Endothelial cell of umbilical vein (primary cell): ENCODE measurements around the gene TEN1. TPM values are rescaled to one million over a fixed set of nuclear protein-coding genes. Genes with fewer than 3 reads are reported as not detected.

Experiments used
- BruUV-seq: library from RNA; stranded (reverse); fragments of 400-500 nt; replicated peaks from 2 replicates; lab custom pipeline; 2021; lab: Mats Ljungman, UMichigan
- CTCF ChIA-PET: fragments of 300-600, 350-600 bp; sonication (Branson Sonifier 250); formaldehyde crosslinking; loops from one replicate; lab custom pipeline; 2021; ENCODE audit warnings: antibody characterized with exemption, inconsistent platforms; lab: Charles Lee
- POLR2A ChIA-PET: fragments of 300-600, 350-600 bp; sonication (Branson Sonifier 250); formaldehyde crosslinking; loops from one replicate; lab custom pipeline; 2021; ENCODE audit warnings: antibody characterized with exemption, inconsistent platforms; lab: Charles Lee
- DNase-seq: peaks from one replicate; pipeline ENCODE4 v3.0.0-alpha.2; 2011; ENCODE audit warnings: low read depth, low spot score
- FAIRE-seq: peaks from 2 replicates; lab custom pipeline; 2011; peaks lifted over from hg19 to GRCh38; lab: Jason Lieb, UNC
- H2AFZ ChIP-seq: 2 replicates; pipeline ENCODE4 v1.6.0; 2012; ENCODE audit warnings: low read depth, low read length, control low read depth, inconsistent platforms
- H3K27ac ChIP-seq: 2 replicates; pipeline ENCODE4 v1.5.1; 2011; ENCODE audit warnings: low read depth, mild to moderate bottlenecking, control low read depth, low read length, moderate library complexity; ENCODE audit not compliant: insufficient read depth
- H3K27me3 ChIP-seq, 2 experiments: 2 replicates each; pipeline versions ENCODE4 v1.6.0 to v1.6.1; 2011; ENCODE audit warnings: low read length in 2 of 2, mixed read lengths in 1 of 2; ENCODE audit not compliant: control insufficient read depth in 2 of 2, insufficient read depth in 2 of 2
- H3K36me3 ChIP-seq, 2 experiments: 2 replicates in 1 of 2; 3 replicates in 1 of 2; pipeline ENCODE4 v1.5.1; 2011; ENCODE audit warnings: low read length in 2 of 2, mild to moderate bottlenecking in 1 of 2, moderate library complexity in 1 of 2; ENCODE audit not compliant: control insufficient read depth in 2 of 2, insufficient read depth in 2 of 2; ENCODE audit errors: extremely low read depth in 1 of 2
- H3K4me1 ChIP-seq: 3 replicates; pipeline ENCODE4 v1.5.1; 2011; ENCODE audit warnings: mild to moderate bottlenecking, low read length; ENCODE audit not compliant: control insufficient read depth, insufficient read depth; ENCODE audit errors: extremely low read depth
- H3K4me2 ChIP-seq: 2 replicates; pipeline ENCODE4 v1.6.1; 2011; ENCODE audit warnings: low read length, control low read depth, mixed read lengths; ENCODE audit not compliant: insufficient read depth
- H3K4me3 ChIP-seq, 3 experiments: fragments of 200-600 bp in 1 of 3; sonication (generic), shearing (Covaris generic) in 1 of 3; replicated peaks in 1 of 3; 2 replicates each; pipeline ENCODE4 v1.5.1; 2011 to 2016; ENCODE audit warnings: control low read depth in 3 of 3, low read length in 3 of 3, mild to moderate bottlenecking in 2 of 3, inconsistent platforms in 1 of 3, low read depth in 1 of 3, moderate library complexity in 1 of 3; ENCODE audit not compliant: insufficient read depth in 1 of 3
- H3K79me2 ChIP-seq: 2 replicates; pipeline ENCODE4 v1.6.0; 2012; ENCODE audit warnings: low read length, inconsistent platforms; ENCODE audit not compliant: control insufficient read depth, insufficient read depth
- H3K9ac ChIP-seq: replicated peaks from 2 replicates; pipeline ENCODE3; 2011; ENCODE audit warnings: low read length, control low read depth; ENCODE audit not compliant: insufficient read depth; ENCODE audit errors: extremely low read depth
- H3K9me1 ChIP-seq: replicated peaks from 3 replicates; pipeline ENCODE4 v1.6.0; 2011; ENCODE audit warnings: mild to moderate bottlenecking, low read length; ENCODE audit not compliant: control insufficient read depth, insufficient read depth; ENCODE audit errors: extremely low read depth
- H3K9me3 ChIP-seq: replicated peaks from 2 replicates; pipeline ENCODE4 v1.5.1; 2012; ENCODE audit warnings: low read length, inconsistent platforms; ENCODE audit not compliant: control insufficient read depth, insufficient read depth
- H4K20me1 ChIP-seq: replicated peaks from 2 replicates; pipeline ENCODE3; 2011; ENCODE audit warnings: mild to moderate bottlenecking, low read length; ENCODE audit not compliant: control insufficient read depth, insufficient read depth; ENCODE audit errors: extremely low read depth
- CTCF ChIP-seq, 2 donors: IDR thresholded peaks; 1 replicate in 1 of 2; 2 replicates in 1 of 2; pipeline ENCODE4 v1.5.1; 2011; ENCODE audit warnings: low read length in 2 of 2, mild to moderate bottlenecking in 2 of 2, moderate library complexity in 2 of 2, control low read depth in 1 of 2, inconsistent platforms in 1 of 2, low read depth in 1 of 2; ENCODE audit not compliant: insufficient read depth in 1 of 2; ENCODE audit errors: extremely low read depth in 1 of 2
- EZH2 ChIP-seq: IDR thresholded peaks from 2 replicates; pipeline ENCODE4 v1.6.1; 2012; ENCODE audit warnings: borderline replicate concordance, low read depth, mild to moderate bottlenecking, moderate library complexity, low read length, inconsistent platforms; ENCODE audit not compliant: severe bottlenecking
- FOS ChIP-seq: IDR thresholded peaks from 2 replicates; pipeline ENCODE4 v1.6.1; 2011; ENCODE audit warnings: mild to moderate bottlenecking, low read length, moderate library complexity, borderline replicate concordance; ENCODE audit not compliant: insufficient read depth
- GATA2 ChIP-seq: IDR thresholded peaks from 2 replicates; pipeline ENCODE4 v1.7.0; 2011; ENCODE audit warnings: low read depth, mild to moderate bottlenecking, moderate library complexity, mixed read lengths, low read length; ENCODE audit not compliant: insufficient read length, insufficient read depth
- JUN ChIP-seq: IDR thresholded peaks from 2 replicates; pipeline ENCODE4 v1.6.1; 2011; ENCODE audit warnings: borderline replicate concordance, low read depth; ENCODE audit not compliant: insufficient read length, insufficient read depth
- MAX ChIP-seq: IDR thresholded peaks from 2 replicates; pipeline ENCODE4 v1.6.1; 2011; ENCODE audit not compliant: insufficient read depth, insufficient read length
- MYC ChIP-seq: IDR thresholded peaks from one replicate; pipeline ENCODE4 v1.6.1; 2011; ENCODE audit warnings: mild to moderate bottlenecking, low read depth, low read length
- POLR2A ChIP-seq: IDR thresholded peaks from 2 replicates; pipeline ENCODE4 v1.6.1; 2012; ENCODE audit warnings: low read depth, mild to moderate bottlenecking, control low read depth, low read length
- POLR2AphosphoS5 ChIP-seq: IDR thresholded peaks from 2 replicates; pipeline ENCODE4 v1.6.1; 2012; ENCODE audit warnings: low read depth, mild to moderate bottlenecking, control low read depth, low read length, moderate library complexity; ENCODE audit not compliant: insufficient read depth
- dilution Hi-C: fragments of 300-500 bp; cut with MboI; formaldehyde crosslinking; loops from one replicate; pipeline ENCODE4 v1.15.0; 2019; ENCODE audit warnings: low sequenced_read_pairs; ENCODE audit not compliant: extremely low pct_ligation_motif_present
- intact Hi-C: fragments of 100-400 bp; cut with micrococcal nuclease; formaldehyde crosslinking; loops from one replicate; pipeline ENCODE4 v1.10.0; 2022
- polyA plus RNA-seq, 4 experiments: library from polyadenylated mRNA; depleted of rRNA in 3 of 4; stranded (reverse) in 3 of 4; unstranded in 1 of 4; fragments of >200 nt; gene quantifications; 2 replicates each; pipeline versions ENCODE4 v1.2.1 to v1.2.3, GENCODE V29; 2011 to 2012; ENCODE audit warnings: missing spikeins in 1 of 4
- total RNA-seq: library from RNA; stranded (reverse); gene quantifications from 2 replicates; pipeline ENCODE4 v1.2.3, GENCODE V29; 2021

TEN1 gene
- total and polyA plus RNA-seq, 2 donors (not counting 3 experiments of a cell fraction or from before 2014, with no cell fraction given): 18.8 to 29.0 TPM

GRCh38 chr17:76033139-76033538, 54.1 kb downstream of the TEN1 start:
- no peak for FAIRE-seq
- H3K4me1 ChIP-seq: peaks cover 11% of the 10 kb centered on the region
- H3K4me3 ChIP-seq: no peak overlapping the region
- BruUV-seq: no TSS peak
- no peaks in the 10 kb centered on the region for H3K79me2 ChIP-seq
- POLR2A ChIA-PET: no interaction called here
- CTCF ChIA-PET: interaction anchor here (0.8 to 3.8 kb wide), 8 partner anchors 14 to 149 kb away, joined by 3 to 28 read pairs (median 3); no protein-coding TSS in a partner anchor
- no peak overlapping the region for H2AFZ ChIP-seq
- H3K36me3 ChIP-seq: peaks cover 0 to 2% of the 10 kb centered on the region in 2 experiments
- H3K27me3 ChIP-seq: no peaks in the 10 kb centered on the region
- no peaks in the 10 kb centered on the region for H3K9me3 ChIP-seq
- intact Hi-C loops (loop anchor here (5.0 kb wide), 1 partner anchor 244 kb away; no protein-coding TSS in a partner anchor), dilution Hi-C loops (no loop called here)
- no peak for DNase-seq
- no peak overlapping the region for H3K4me2 ChIP-seq
- no peaks in the 10 kb centered on the region for H3K9me1 ChIP-seq
- no peak overlapping the region for H3K9ac ChIP-seq
- no peaks in the 10 kb centered on the region for H4K20me1 ChIP-seq
- no peak overlapping the region for H3K27ac ChIP-seq
- TF ChIP-seq MAX: no peak
- no peak for TF ChIP-seq MYC
- no peak for TF ChIP-seq CTCF (IDR thresholded peaks at IDR 0.05; ENCODE audit: extremely low read depth in 1 of 2, insufficient read depth in 1 of 2, low read depth in 1 of 2, low read length in 2 of 2)
- TF ChIP-seq POLR2AphosphoS5: no peak
- no peak for TF ChIP-seq POLR2A
- no peak for TF ChIP-seq JUN
- no peak for TF ChIP-seq GATA2
- TF ChIP-seq FOS: no peak
- no peak for TF ChIP-seq EZH2
